GM18909 (cell line): Measurements from ENCODE around the gene RABIF.
"Not testable (repeated sequence)": the region's sequence is repeated elsewhere in the genome, so short reads cannot be mapped to it uniquely, and the experiment has no call there.

Experiments
- ATAC-seq: cut with Tn5 transposase; IDR thresholded peaks from one replicate; pipeline ENCODE4 v1.9.1; 2021; ENCODE audit warnings: mild to moderate bottlenecking; ENCODE audit not compliant: unreplicated experiment, poor library complexity

The RABIF gene

GRCh38 chr1:202888531-202889360, at the start of gene RABIF:
TSS of gene RABIF (minus strand) at chr1:202889149. CDS start at chr1:202889098, 51 bp downstream.
- ATAC-seq: peak; percentile 89

- no peak for ATAC-seq
These were observed 49.5 kb upstream of the RABIF start for GRCh38 chr1:202938287-202938925.

- ATAC-seq: not testable (repeated sequence)
These were observed 47.5 kb upstream of the RABIF start for GRCh38 chr1:202936409-202936808.

- ATAC-seq: no peak
These were observed 46.9 kb upstream of the RABIF start for GRCh38 chr1:202935844-202936243.

- ATAC-seq: no peak
These were observed 45.8 kb upstream of the RABIF start for GRCh38 chr1:202934755-202935154.

- no peak for ATAC-seq
These were observed 43.5 kb upstream of the RABIF start for GRCh38 chr1:202932476-202932875.

GRCh38 chr1:202926581-202927491, 37.9 kb upstream of the RABIF start, which contains the start of gene KLHL12:
TSS of gene KLHL12 (minus strand) at chr1:202927234. CDS start at chr1:202925162, 2,072 bp downstream.
- peak; percentile 90 for ATAC-seq

- no peak for ATAC-seq
These were observed 34.6 kb upstream of the RABIF start for GRCh38 chr1:202923533-202923932.

GRCh38 chr1:202919615-202920014, 30.7 kb upstream of the RABIF start:
- ATAC-seq: no peak

- no peak for ATAC-seq
These were observed 26.2 kb upstream of the RABIF start for GRCh38 chr1:202915146-202915545.

GRCh38 chr1:202912476-202912875, 23.5 kb upstream of the RABIF start:
- not testable (repeated sequence) for ATAC-seq

- ATAC-seq: no peak
These were observed 20.5 kb upstream of the RABIF start for GRCh38 chr1:202909494-202909893.

- ATAC-seq: no peak
These were observed 20.0 kb upstream of the RABIF start for GRCh38 chr1:202908998-202909397.

GRCh38 chr1:202905331-202905730, 16.4 kb upstream of the RABIF start:
- no peak for ATAC-seq

- not testable (repeated sequence) for ATAC-seq
These were observed 14.9 kb upstream of the RABIF start for GRCh38 chr1:202903808-202904207.

GRCh38 chr1:202901555-202901954, 12.6 kb upstream of the RABIF start:
- no peak for ATAC-seq

GRCh38 chr1:202892501-202892900, 3.6 kb upstream of the RABIF start:
- no peak for ATAC-seq

GRCh38 chr1:202890392-202890791, 1.4 kb upstream of the RABIF start:
- ATAC-seq: no peak

- no peak for ATAC-seq
These were observed 773 bp downstream of the RABIF start for GRCh38 chr1:202888221-202888530.

GRCh38 chr1:202880961-202881460, 7.9 kb downstream of the RABIF start:
- no peak for ATAC-seq
